Spinal cord (tissue), 10 donors: ENCODE results near the gene OMA1. TPM values are rescaled to one million over a fixed set of nuclear protein-coding genes. Genes with fewer than 3 reads are reported as not detected.
A peak's percentile ranks its signal among the peaks of the same experiment; 100 is the strongest.

ENCODE experiments used
- DNase-seq, 6 donors: peaks; one replicate each; pipeline versions ENCODE4 v3.0.0 to v3.0.0-alpha.2; 2013 to 2015; ENCODE audit warnings: low spot score in 6 of 6, low read depth in 4 of 6
- H3K27ac ChIP-seq: one replicate; pipeline ENCODE4 v1.5.1; 2013; ENCODE audit warnings: low read depth, low read length, control low read depth
- H3K27me3 ChIP-seq: one replicate; pipeline ENCODE4 v1.6.1; 2013; ENCODE audit warnings: low read length; ENCODE audit not compliant: control insufficient read depth, insufficient read depth
- H3K36me3 ChIP-seq: one replicate; pipeline ENCODE4 v1.6.1; 2013; ENCODE audit warnings: low read length; ENCODE audit not compliant: control insufficient read depth, insufficient read depth
- H3K4me1 ChIP-seq: one replicate; pipeline ENCODE4 v1.6.1; 2013; ENCODE audit warnings: low read length; ENCODE audit not compliant: control insufficient read depth, insufficient read depth
- H3K4me3 ChIP-seq: one replicate; pipeline ENCODE4 v1.5.1; 2013; ENCODE audit warnings: low read depth, low read length, control low read depth
- H3K9me3 ChIP-seq: one replicate; pipeline ENCODE4 v1.6.1; 2013; ENCODE audit warnings: low read length; ENCODE audit not compliant: control insufficient read depth, insufficient read depth
- WGBS: methylation state at CpG from one replicate; pipeline ENCODE4 v1.1.5; 2013; ENCODE audit warnings: missing lambda C conversion rate; ENCODE audit not compliant: insufficient coverage; 5-methylcytosine and 5-hydroxymethylcytosine counted together
- long read RNA-seq, 4 donors: transcript quantifications; one replicate each; lab custom pipeline, GENCODE V29; 2026
- polyA plus RNA-seq, 2 donors: library from polyadenylated mRNA; unstranded; fragments of 120-200 nt; gene quantifications; one replicate each; pipeline ENCODE4 v1.2.1, GENCODE V29; 2013; ENCODE audit not compliant: insufficient read length in 2 of 2
- total RNA-seq, 2 donors: library from RNA; depleted of rRNA in 1 of 2; stranded (reverse); fragments of 120-200 nt in 1 of 2; fragments of >200 nt in 1 of 2; gene quantifications; one replicate each; pipeline versions ENCODE4 v1.2.3 to v1.2.4, GENCODE V29; 2013 to 2014
- donor health status: healthy.

The OMA1 gene
- 10 to 100 TPM; 31.4 to 48.0 TPM for total RNA-seq
- 10 to 100 TPM; 11.3 to 12.0 TPM for polyA plus RNA-seq
- long read RNA-seq, donor 1, result 0 reads
- long read RNA-seq, donor 2, result 0 reads
- long read RNA-seq, donor 3, result 0 reads
- long read RNA-seq, donor 4, result 0 reads

GRCh38 chr1:58546520-58547308 is at the start of gene OMA1:
TSS of gene OMA1 (minus strand) at chr1:58546726. CDS start at chr1:58539294, 7,432 bp downstream.
- WGBS, result under 1% methylated on average over 43 of the region's 46 CpGs
- Histone ChIP-seq H3K27me3 (no peaks in the 10 kb centered on the region), H3K27ac (peak within 1 kb of the TSS; percentile 98), H3K4me3 (peak within 1 kb of the TSS; percentile 77), H3K36me3 (no peaks in the 10 kb centered on the region), H3K4me1 (peaks cover 5% of the 10 kb centered on the region), H3K9me3 (no peaks in the 10 kb centered on the region)
- DNase-seq, result peak; percentile 86 to 98 (median 90)

DNA sequence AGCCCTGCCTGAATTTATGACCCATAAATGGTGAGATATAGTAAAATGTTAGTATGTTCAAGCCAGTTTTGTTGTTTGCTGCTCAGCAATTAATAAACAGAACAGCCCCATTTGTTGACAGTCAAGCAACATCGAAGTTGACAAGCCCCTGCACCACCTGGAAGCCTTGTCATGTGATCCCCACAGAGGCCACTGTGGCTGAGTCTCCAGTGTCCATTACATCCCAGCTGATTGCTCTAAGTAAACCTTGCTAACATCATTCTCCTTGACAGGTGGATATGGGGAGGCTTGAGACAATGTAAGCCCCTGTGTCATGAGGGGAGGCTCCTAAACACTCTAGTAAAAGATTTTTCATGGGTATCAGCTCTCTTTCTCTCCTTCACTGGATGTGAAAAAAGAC is 48.0 kb upstream of the OMA1 start:
- H3K9me3 ChIP-seq, result no peaks in the 10 kb centered on the region
- DNase-seq, result no peak
- no peak overlapping the region for H3K27ac ChIP-seq
- no peaks in the 10 kb centered on the region for H3K27me3 ChIP-seq
- WGBS, result 100% methylated on average over 1 of the region's 1 CpG
- H3K4me3 ChIP-seq, result no peak overlapping the region
- no peaks in the 10 kb centered on the region for H3K36me3 ChIP-seq
- peaks cover 13% of the 10 kb centered on the region for H3K4me1 ChIP-seq

DNA sequence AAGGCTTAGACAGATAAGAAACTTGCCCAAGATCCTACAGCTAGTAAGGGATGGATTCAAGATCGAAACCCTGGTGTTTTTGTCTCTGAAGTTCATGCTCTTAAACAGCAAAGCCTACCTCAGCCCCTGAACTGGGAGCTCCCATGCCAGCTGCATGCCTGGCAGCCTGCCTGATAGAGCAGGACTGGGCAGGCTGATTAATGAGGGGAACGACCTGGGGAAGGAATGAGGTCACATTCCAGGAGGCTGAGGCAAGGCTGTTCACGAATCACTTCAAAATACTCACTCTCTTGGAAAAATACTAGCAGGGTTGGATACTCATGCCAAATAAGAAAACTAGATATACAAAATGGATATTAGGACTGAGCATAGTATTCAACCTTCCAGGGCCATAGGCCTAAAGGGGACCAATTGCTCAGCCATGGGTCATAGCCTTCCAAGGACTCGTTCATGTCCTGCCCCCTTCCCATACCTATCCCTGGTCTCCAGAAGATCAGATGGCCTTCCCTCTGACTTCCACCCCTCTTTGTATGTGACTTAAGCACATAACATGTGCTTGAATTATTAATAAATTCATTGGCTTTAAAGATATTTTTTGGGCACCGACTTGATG is 46.1 kb upstream of the OMA1 start:
- 67% methylated on average over 1 of the region's 5 CpGs for WGBS
- H3K27ac ChIP-seq, result no peak overlapping the region
- peak in 2 of 6 donors; percentile 27 to 62 for DNase-seq
- peaks cover 9% of the 10 kb centered on the region for H3K4me1 ChIP-seq
- H3K36me3 ChIP-seq, result no peaks in the 10 kb centered on the region
- no peaks in the 10 kb centered on the region for H3K27me3 ChIP-seq
- H3K4me3 ChIP-seq, result no peak overlapping the region
- no peaks in the 10 kb centered on the region for H3K9me3 ChIP-seq

- no peaks in the 10 kb centered on the region for H3K9me3 ChIP-seq
- H3K4me3 ChIP-seq, result no peak overlapping the region
- H3K27ac ChIP-seq, result no peak overlapping the region
- peaks cover 5% of the 10 kb centered on the region for H3K4me1 ChIP-seq
- H3K36me3 ChIP-seq, result no peaks in the 10 kb centered on the region
- WGBS, result no CpG with 5 or more reads among the region's 1 CpG
- peak in 1 of 6 donors; percentile 62 for DNase-seq
- no peaks in the 10 kb centered on the region for H3K27me3 ChIP-seq
Observed at GRCh38 chr1:58591806-58592205, 45.3 kb upstream of the OMA1 start.

DNA sequence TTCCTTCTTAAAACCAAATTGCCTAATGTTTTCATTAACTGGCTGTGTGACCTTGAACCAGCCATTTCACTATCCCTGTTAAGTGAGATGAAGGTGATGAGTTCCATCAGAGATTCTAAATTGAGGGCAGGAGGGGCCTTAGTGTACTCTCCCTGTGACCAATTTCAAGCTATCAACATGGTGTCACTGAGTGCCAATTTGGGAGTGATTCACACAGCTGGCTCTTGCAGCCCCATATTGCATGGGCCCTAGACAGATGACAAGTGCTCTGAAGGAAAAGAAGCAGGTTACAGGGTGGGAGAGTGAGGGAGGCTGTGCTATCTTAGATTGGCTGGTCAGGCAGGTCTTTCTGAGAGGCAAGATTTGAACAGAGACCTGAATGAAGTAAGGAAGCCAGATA is 43.5 kb upstream of the OMA1 start:
- H3K27ac ChIP-seq, result no peak overlapping the region
- H3K9me3 ChIP-seq, result no peaks in the 10 kb centered on the region
- peaks cover 2% of the 10 kb centered on the region for H3K27me3 ChIP-seq
- H3K36me3 ChIP-seq, result no peaks in the 10 kb centered on the region
- H3K4me1 ChIP-seq, result peaks cover 4% of the 10 kb centered on the region
- no peak for DNase-seq
- no peak overlapping the region for H3K4me3 ChIP-seq

- no CpG with 5 or more reads among the region's 5 CpGs for WGBS
- Histone ChIP-seq H3K36me3 (no peaks in the 10 kb centered on the region), H3K27ac (no peak overlapping the region), H3K4me3 (no peak overlapping the region), H3K27me3 (peaks cover 2% of the 10 kb centered on the region), H3K9me3 (no peaks in the 10 kb centered on the region), H3K4me1 (peaks cover 4% of the 10 kb centered on the region)
- no peak for DNase-seq
Observed at GRCh38 chr1:58588396-58588795, 41.9 kb upstream of the OMA1 start.

GRCh38 chr1:58587667-58588066 is 41.1 kb upstream of the OMA1 start:
- H3K4me1 ChIP-seq, result peaks cover 4% of the 10 kb centered on the region
- peaks cover 2% of the 10 kb centered on the region for H3K27me3 ChIP-seq
- H3K27ac ChIP-seq, result no peak overlapping the region
- H3K4me3 ChIP-seq, result no peak overlapping the region
- DNase-seq, result no peak
- no peaks in the 10 kb centered on the region for H3K9me3 ChIP-seq
- no peaks in the 10 kb centered on the region for H3K36me3 ChIP-seq
- WGBS, result 100% methylated on average over 1 of the region's 2 CpGs

- no peaks in the 10 kb centered on the region for H3K9me3 ChIP-seq
- H3K4me1 ChIP-seq, result no peaks in the 10 kb centered on the region
- H3K36me3 ChIP-seq, result no peaks in the 10 kb centered on the region
- peaks cover 2% of the 10 kb centered on the region for H3K27me3 ChIP-seq
- DNase-seq, result no peak
- H3K27ac ChIP-seq, result no peak overlapping the region
- WGBS, result 60% methylated on average over 1 of the region's 4 CpGs
- H3K4me3 ChIP-seq, result no peak overlapping the region
Observed at GRCh38 chr1:58586271-58586670, 39.7 kb upstream of the OMA1 start.

GRCh38 chr1:58585581-58586151 is 39.1 kb upstream of the OMA1 start:
- no peaks in the 10 kb centered on the region for H3K9me3 ChIP-seq
- no peak overlapping the region for H3K27ac ChIP-seq
- 100% methylated on average over 1 of the region's 3 CpGs for WGBS
- no peak for DNase-seq
- no peaks in the 10 kb centered on the region for H3K4me1 ChIP-seq
- peaks cover 2% of the 10 kb centered on the region for H3K27me3 ChIP-seq
- H3K4me3 ChIP-seq, result no peak overlapping the region
- H3K36me3 ChIP-seq, result no peaks in the 10 kb centered on the region
